Measurements from ENCODE around the gene EVI2A.

GRCh38 chr17:31296142-31296541 is 25.3 kb downstream of the EVI2A start:
- TF ChIP-seq, protein P1, sequence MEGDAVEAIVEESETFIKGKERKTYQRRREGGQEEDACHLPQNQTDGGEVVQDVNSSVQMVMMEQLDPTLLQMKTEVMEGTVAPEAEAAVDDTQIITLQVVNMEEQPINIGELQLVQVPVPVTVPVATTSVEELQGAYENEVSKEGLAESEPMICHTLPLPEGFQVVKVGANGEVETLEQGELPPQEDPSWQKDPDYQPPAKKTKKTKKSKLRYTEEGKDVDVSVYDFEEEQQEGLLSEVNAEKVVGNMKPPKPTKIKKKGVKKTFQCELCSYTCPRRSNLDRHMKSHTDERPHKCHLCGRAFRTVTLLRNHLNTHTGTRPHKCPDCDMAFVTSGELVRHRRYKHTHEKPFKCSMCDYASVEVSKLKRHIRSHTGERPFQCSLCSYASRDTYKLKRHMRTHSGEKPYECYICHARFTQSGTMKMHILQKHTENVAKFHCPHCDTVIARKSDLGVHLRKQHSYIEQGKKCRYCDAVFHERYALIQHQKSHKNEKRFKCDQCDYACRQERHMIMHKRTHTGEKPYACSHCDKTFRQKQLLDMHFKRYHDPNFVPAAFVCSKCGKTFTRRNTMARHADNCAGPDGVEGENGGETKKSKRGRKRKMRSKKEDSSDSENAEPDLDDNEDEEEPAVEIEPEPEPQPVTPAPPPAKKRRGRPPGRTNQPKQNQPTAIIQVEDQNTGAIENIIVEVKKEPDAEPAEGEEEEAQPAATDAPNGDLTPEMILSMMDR (IDR thresholded peaks at IDR 0.05), result no peak
- no peak for TF ChIP-seq POLR2A (IDR thresholded peaks at IDR 0.05)

Measured in esophagus squamous epithelium (tissue), 4 donors.